HCT116 (cell line): Measurements from ENCODE around the gene MED13L. TPM values are rescaled to one million over a fixed set of nuclear protein-coding genes. Genes with fewer than 3 reads are reported as not detected.

Source experiments
- ATAC-seq: fragments of 200-7000 bp; cut with Tn5 transposase; 2 replicates; pipeline ENCODE4 v1.9.1; 2020; ENCODE audit warnings: mild to moderate bottlenecking, moderate library complexity
- BruUV-seq: library from RNA; stranded (reverse); fragments of 400-500 nt; replicated peaks from 2 replicates; lab custom pipeline; 2021; lab: Mats Ljungman, UMichigan
- CTCF ChIA-PET: fragments of 300-600 bp; sonication (Branson Sonifier 250); formaldehyde crosslinking; loops from one replicate; lab custom pipeline; 2021; ENCODE audit warnings: antibody characterized with exemption; lab: Charles Lee
- POLR2A ChIA-PET: fragments of 300-600, 350-600 bp; sonication (Branson Sonifier 250); formaldehyde crosslinking; loops from one replicate; lab custom pipeline; 2021; ENCODE audit warnings: antibody characterized with exemption; lab: Charles Lee
- RAD21 ChIA-PET, 2 experiments: fragments of 300-600 bp; sonication (Branson Sonifier 250); formaldehyde crosslinking; loops; one replicate each; lab custom pipeline; 2023; ENCODE audit warnings: low total read pairs in 2 of 2; ENCODE audit not compliant: uncharacterized antibody in 2 of 2, unreplicated experiment in 2 of 2, low non-redundant PET in 1 of 2; lab: Charles Lee
- DNase-seq: peaks from one replicate; pipeline ENCODE4 v3.0.0-alpha.2; 2010; ENCODE audit warnings: low read depth, low spot score
- H2AFZ ChIP-seq: fragments of 200-600 bp; shearing (Covaris generic), sonication (generic); 2 replicates; pipeline ENCODE4 v1.6.1; 2017; ENCODE audit warnings: low read depth, mixed run types, mixed read lengths, antibody characterized with exemption, low read length; ENCODE audit not compliant: poor library complexity, severe bottlenecking
- H3K27ac ChIP-seq: 2 replicates; pipeline ENCODE4 v1.5.1; 2012; ENCODE audit warnings: low read depth, low read length
- H3K27me3 ChIP-seq: fragments of 200-600 bp; sonication (generic); 2 replicates; pipeline ENCODE4 v1.6.1; 2016; ENCODE audit warnings: mixed run types, low read length, mixed read lengths; ENCODE audit not compliant: insufficient read depth
- H3K36me3 ChIP-seq, 2 experiments: fragments of 200-500 bp in 1 of 2; fragments of 200-600 bp in 1 of 2; sonication (Bioruptor generic) in 1 of 2; sonication (generic) in 1 of 2; 2 replicates each; pipeline versions ENCODE4 v1.5.1 to v1.6.1; 2014 to 2016; ENCODE audit warnings: low read length in 2 of 2, inconsistent platforms in 1 of 2, mixed read lengths in 1 of 2, mixed run types in 1 of 2; ENCODE audit not compliant: insufficient read depth in 2 of 2, control insufficient read depth in 1 of 2
- H3K4me1 ChIP-seq, 2 experiments: fragments of 200-600 bp in 1 of 2; sonication (generic) in 1 of 2; 2 replicates each; pipeline versions ENCODE4 v1.5.1 to v1.6.1; 2012 to 2017; ENCODE audit warnings: low read length in 2 of 2, inconsistent platforms in 1 of 2, mild to moderate bottlenecking in 1 of 2, mixed read lengths in 1 of 2, mixed run types in 1 of 2, moderate library complexity in 1 of 2; ENCODE audit not compliant: insufficient read depth in 2 of 2, control insufficient read depth in 1 of 2
- H3K4me2 ChIP-seq: fragments of 200-600 bp; sonication (generic); 2 replicates; pipeline ENCODE4 v1.6.1; 2017; ENCODE audit warnings: mixed run types, low read length, mixed read lengths
- H3K4me3 ChIP-seq, 2 experiments: fragments of 200-600 bp in 1 of 2; sonication (generic) in 1 of 2; replicated peaks in 1 of 2; 2 replicates each; pipeline ENCODE4 v1.5.1; 2011 to 2016; ENCODE audit warnings: low read length in 2 of 2, control low read depth in 1 of 2, low read depth in 1 of 2, mild to moderate bottlenecking in 1 of 2, mixed read lengths in 1 of 2, mixed run types in 1 of 2
- H3K79me2 ChIP-seq: fragments of 200-600 bp; sonication (generic); 2 replicates; pipeline ENCODE4 v1.6.1; 2017; ENCODE audit warnings: mild to moderate bottlenecking, mixed run types, low read length, moderate library complexity, mixed read lengths; ENCODE audit not compliant: insufficient read depth
- H3K9ac ChIP-seq: fragments of 200-600 bp; sonication (generic); 2 replicates; pipeline ENCODE4 v1.6.1; 2016; ENCODE audit warnings: low read length, mixed read lengths
- H3K9me2 ChIP-seq: fragments of 200-600 bp; sonication (generic), shearing (Covaris generic); 2 replicates; pipeline ENCODE4 v1.6.1; 2017; ENCODE audit warnings: mixed run types, mild to moderate bottlenecking, moderate library complexity; ENCODE audit not compliant: insufficient read depth
- H3K9me3 ChIP-seq, 2 experiments: fragments of 200-500 bp in 1 of 2; fragments of 200-600 bp in 1 of 2; sonication (Bioruptor generic) in 1 of 2; sonication (generic) in 1 of 2; 2 replicates each; pipeline ENCODE4 v1.6.1; 2014 to 2017; ENCODE audit warnings: low read length in 2 of 2, mixed read lengths in 2 of 2, inconsistent platforms in 1 of 2, low read depth in 1 of 2, mild to moderate bottlenecking in 1 of 2, mixed run types in 1 of 2, moderate library complexity in 1 of 2; ENCODE audit not compliant: control insufficient read depth in 1 of 2, insufficient read depth in 1 of 2
- H4K20me1 ChIP-seq: fragments of 200-600 bp; sonication (generic), shearing (Covaris generic); 2 replicates; pipeline ENCODE4 v1.6.1; 2017; ENCODE audit warnings: mixed run types, mild to moderate bottlenecking, moderate library complexity; ENCODE audit not compliant: insufficient read depth
- CTCF ChIP-seq, 3 experiments: fragments of 200-600 bp in 1 of 3; sonication (generic) in 1 of 3; IDR thresholded peaks in 2 of 3; conservative IDR thresholded peaks in 1 of 3; 2 replicates each; pipeline ENCODE4 v1.5.1; 2012 to 2017; ENCODE audit warnings: low read depth in 2 of 3, low read length in 2 of 3, antibody characterized with exemption in 1 of 3, borderline replicate concordance in 1 of 3, control low read depth in 1 of 3, mild to moderate bottlenecking in 1 of 3, mixed read lengths in 1 of 3, mixed run types in 1 of 3, moderate library complexity in 1 of 3; ENCODE audit not compliant: insufficient read depth in 1 of 3
- ELF1 ChIP-seq: IDR thresholded peaks from 2 replicates; pipeline ENCODE4 v1.6.1; 2012; ENCODE audit warnings: low read depth, borderline replicate concordance
- POLR2A ChIP-seq: IDR thresholded peaks from 2 replicates; pipeline ENCODE4 v1.7.0; 2011; ENCODE audit warnings: borderline replicate concordance; ENCODE audit not compliant: insufficient read depth, insufficient read length; ENCODE audit errors: extremely low read depth
- POLR2AphosphoS5 ChIP-seq: IDR thresholded peaks from 2 replicates; pipeline ENCODE4 v1.6.1; 2011; ENCODE audit warnings: mild to moderate bottlenecking, low read depth, low read length, moderate library complexity
- SIN3A ChIP-seq: IDR thresholded peaks from 2 replicates; pipeline ENCODE4 v1.6.1; 2012; ENCODE audit warnings: low read depth
- SRF ChIP-seq: IDR thresholded peaks from 2 replicates; pipeline ENCODE4 v1.6.1; 2012; ENCODE audit warnings: low read depth
- TCF7L2 ChIP-seq: IDR thresholded peaks from 2 replicates; pipeline ENCODE4 v1.7.0; 2011; ENCODE audit warnings: borderline replicate concordance, inconsistent platforms; ENCODE audit not compliant: insufficient read depth, insufficient read length; ENCODE audit errors: extremely low read depth
- YY1 ChIP-seq: IDR thresholded peaks from 2 replicates; pipeline ENCODE4 v1.6.1; 2011; ENCODE audit warnings: low read length, low read depth, moderate library complexity, mild to moderate bottlenecking; ENCODE audit not compliant: insufficient replicate concordance; ENCODE audit errors: extremely low read depth
- ZFX ChIP-seq: fragments of 450-650 bp; IDR thresholded peaks from 2 replicates; pipeline ENCODE4 v1.6.1; 2017
- intact Hi-C: fragments of 100-400 bp; cut with micrococcal nuclease; formaldehyde crosslinking; loops from 2 replicates; pipeline ENCODE4 v1.10.0; 2022
- total RNA-seq: library from RNA; stranded (reverse); gene quantifications from one replicate; pipeline ENCODE4 v1.2.1, GENCODE V29; 2021; ENCODE audit not compliant: unreplicated experiment
- TF ChIP-seq, protein P1 (sequence below): IDR thresholded peaks from 2 replicates; pipeline ENCODE4 v1.6.1; 2012

Gene MED13L
- total RNA-seq, 1 experiment from 2014 or later = 176 TPM

GRCh38 chr12:116037941-116038837 is 239.3 kb downstream of the MED13L start:
- intact Hi-C loops = no loop called here
- no peaks in the 10 kb centered on the region for H3K9me3 ChIP-seq
- no TSS peak for BruUV-seq
- peaks cover 98% of the 10 kb centered on the region for H3K79me2 ChIP-seq
- ChIA-PET POLR2A (interaction anchor here (0.6 kb wide), 1 partner anchor 10 kb away, joined by 4 read pairs; no protein-coding TSS in a partner anchor), CTCF (no interaction called here), RAD21 (no interaction called here)
- H3K36me3 ChIP-seq = no peaks in the 10 kb centered on the region
- peaks cover 39% of the 10 kb centered on the region; the same call in 1 of the 2 replicates for H4K20me1 ChIP-seq
- H3K4me1 ChIP-seq = peaks cover 3 to 10% of the 10 kb centered on the region in 2 experiments; a peak in 3 of 4 replicates
- no peak overlapping the region for H3K9ac ChIP-seq
- no peak overlapping the region for H2AFZ ChIP-seq
- ATAC-seq (peak; percentile 40; the same call in 1 of the 2 replicates), DNase-seq (no peak)
- no peak overlapping the region for H3K27ac ChIP-seq
- TF ChIP-seq TCF7L2 (no peak), CTCF (IDR thresholded peaks at IDR 0.05 in 2 of 3, conservative IDR thresholded peaks at IDR 0.05 in 1 of 3; ENCODE audit: borderline replicate concordance in 1 of 3, insufficient read depth in 1 of 3, low read depth in 2 of 3, low read length in 2 of 3) (no peak), ELF1 (no peak), POLR2AphosphoS5 (no peak), ZFX (no peak), YY1 (no peak), SIN3A (no peak), SRF (no peak), POLR2A (no peak)
- TF ChIP-seq, protein P1, sequence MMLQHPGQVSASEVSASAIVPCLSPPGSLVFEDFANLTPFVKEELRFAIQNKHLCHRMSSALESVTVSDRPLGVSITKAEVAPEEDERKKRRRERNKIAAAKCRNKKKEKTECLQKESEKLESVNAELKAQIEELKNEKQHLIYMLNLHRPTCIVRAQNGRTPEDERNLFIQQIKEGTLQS = no peak
- H3K27me3 ChIP-seq = no peaks in the 10 kb centered on the region
- H3K9me2 ChIP-seq = no peaks in the 10 kb centered on the region
- H3K4me2 ChIP-seq = no peak overlapping the region
- H3K4me3 ChIP-seq = no peak overlapping the region
